ENCODE results near the gene ASXL2.

ASXL2 gene

DNA sequence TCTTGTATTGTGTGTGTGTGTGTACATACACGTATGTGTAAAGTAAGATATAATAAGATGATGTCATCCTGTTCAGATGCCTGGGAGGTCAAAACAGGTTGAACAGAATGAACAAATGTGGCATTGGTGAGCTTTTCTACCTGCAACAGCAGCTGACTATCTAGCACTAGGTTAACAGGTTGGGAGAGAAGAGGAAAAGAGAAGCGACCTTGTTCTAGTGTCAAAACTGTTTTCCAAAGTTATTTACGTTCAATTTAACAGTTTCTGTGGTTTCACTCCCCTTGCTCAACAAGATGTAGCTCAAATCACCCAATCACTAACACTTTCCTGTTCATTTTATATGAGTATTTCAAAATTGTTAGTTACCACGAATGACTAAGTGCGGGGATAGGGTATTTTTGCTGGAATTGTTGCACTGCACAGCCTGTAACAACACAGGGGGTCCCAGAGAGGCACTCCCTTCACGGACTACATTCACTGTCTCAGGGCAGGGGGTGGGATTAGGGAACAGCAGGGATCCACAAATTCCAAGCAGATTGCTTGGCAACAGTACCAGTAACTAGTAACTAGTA lies 137.4 kb downstream of the ASXL2 start:
- H3K36me3 ChIP-seq, result peaks cover 38% of the 10 kb centered on the region
- TF ChIP-seq, protein P1, sequence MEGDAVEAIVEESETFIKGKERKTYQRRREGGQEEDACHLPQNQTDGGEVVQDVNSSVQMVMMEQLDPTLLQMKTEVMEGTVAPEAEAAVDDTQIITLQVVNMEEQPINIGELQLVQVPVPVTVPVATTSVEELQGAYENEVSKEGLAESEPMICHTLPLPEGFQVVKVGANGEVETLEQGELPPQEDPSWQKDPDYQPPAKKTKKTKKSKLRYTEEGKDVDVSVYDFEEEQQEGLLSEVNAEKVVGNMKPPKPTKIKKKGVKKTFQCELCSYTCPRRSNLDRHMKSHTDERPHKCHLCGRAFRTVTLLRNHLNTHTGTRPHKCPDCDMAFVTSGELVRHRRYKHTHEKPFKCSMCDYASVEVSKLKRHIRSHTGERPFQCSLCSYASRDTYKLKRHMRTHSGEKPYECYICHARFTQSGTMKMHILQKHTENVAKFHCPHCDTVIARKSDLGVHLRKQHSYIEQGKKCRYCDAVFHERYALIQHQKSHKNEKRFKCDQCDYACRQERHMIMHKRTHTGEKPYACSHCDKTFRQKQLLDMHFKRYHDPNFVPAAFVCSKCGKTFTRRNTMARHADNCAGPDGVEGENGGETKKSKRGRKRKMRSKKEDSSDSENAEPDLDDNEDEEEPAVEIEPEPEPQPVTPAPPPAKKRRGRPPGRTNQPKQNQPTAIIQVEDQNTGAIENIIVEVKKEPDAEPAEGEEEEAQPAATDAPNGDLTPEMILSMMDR (IDR thresholded peaks at IDR 0.05; ENCODE audit: low read depth, low read length), result no peak
- H3K27ac ChIP-seq, result no peak overlapping the region
- no peak overlapping the region for H3K4me3 ChIP-seq (ENCODE audit: low read depth, low read length)
- no peaks in the 10 kb centered on the region for H3K9me3 ChIP-seq (ENCODE audit: severe bottlenecking)
- H3K27me3 ChIP-seq (ENCODE audit: insufficient read depth, low read depth, severe bottlenecking), result no peaks in the 10 kb centered on the region
- DNase-seq, result peak; percentile 30

DNA sequence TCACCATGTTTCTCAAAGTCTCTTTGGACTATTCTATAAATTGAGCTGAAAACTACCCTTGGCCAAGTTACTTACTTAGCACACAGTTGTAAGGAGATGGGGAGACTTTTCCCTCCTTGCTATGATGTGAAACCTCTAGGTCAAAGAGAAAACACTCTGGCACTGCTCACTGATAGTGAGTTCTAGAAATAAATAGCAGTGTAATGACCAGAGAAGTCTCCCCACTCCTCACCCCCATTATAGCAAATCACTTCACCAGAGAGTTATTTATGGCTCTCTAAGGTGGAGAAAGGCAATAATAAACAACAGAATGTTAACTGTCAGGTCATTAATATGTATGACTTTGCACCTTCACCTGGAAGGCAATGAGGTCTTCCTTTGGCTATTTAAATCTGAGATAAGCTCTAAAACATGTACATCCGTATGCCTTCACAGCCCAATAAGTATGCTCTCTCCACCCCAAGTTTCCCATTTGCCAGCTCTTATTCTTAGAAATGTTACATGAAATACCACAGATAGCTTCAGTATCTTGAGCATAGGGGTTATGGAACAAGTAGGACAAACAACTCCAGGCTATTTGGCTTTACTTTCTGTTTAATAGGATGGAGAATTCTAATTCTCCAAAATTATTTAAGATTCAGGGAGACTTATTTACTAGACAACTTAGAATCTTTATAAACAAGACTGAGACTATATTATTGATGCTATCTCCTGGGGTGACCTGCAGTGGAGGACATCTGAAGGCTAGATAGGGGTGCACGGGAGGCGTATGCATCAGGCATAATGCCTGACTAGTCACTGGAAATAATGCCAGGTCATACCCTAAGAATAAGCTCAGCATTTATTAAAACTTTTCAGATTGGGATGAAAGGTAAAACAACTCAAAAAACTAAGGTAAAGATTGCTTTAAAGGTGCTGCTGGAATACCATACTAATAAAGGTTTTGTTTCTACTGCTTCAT lies 139.6 kb downstream of the ASXL2 start:
- H3K9me3 ChIP-seq (ENCODE audit: severe bottlenecking), result no peaks in the 10 kb centered on the region
- H3K36me3 ChIP-seq, result peaks cover 24% of the 10 kb centered on the region
- H3K4me3 ChIP-seq (ENCODE audit: low read depth, low read length), result no peak overlapping the region
- TF ChIP-seq, protein P1 (IDR thresholded peaks at IDR 0.05; ENCODE audit: low read depth, low read length), result no peak
- H3K27ac ChIP-seq, result no peak overlapping the region
- no peak for DNase-seq
- H3K27me3 ChIP-seq (ENCODE audit: insufficient read depth, low read depth, severe bottlenecking), result no peaks in the 10 kb centered on the region

DNA sequence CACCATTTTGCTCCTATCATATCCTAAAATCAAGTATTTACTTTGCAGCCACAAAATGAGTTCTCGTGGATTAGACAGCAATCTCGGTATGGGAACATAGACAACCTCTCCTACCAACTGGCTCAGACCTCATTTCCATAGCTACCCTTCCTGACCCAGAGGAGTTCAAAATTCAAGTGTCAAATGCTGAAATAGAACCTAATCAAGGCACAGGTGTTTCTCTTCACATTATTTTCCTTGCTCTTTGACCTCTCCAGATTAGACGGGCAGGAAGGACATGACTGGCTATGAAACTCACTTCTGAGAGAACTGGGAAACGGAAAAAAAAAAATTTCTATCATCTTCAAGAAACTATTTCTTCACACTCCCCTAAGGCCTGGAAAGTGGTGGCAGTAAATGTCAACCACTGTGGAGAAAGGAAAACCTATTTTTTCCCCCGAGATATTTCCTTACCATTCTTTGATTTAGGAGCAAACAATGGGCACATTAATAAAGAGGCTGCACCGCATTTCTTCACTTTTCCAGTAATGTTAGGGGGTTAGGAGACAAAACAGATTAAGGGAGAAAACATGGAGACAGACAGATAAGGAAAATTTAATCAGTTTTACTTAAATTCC lies 141.3 kb downstream of the ASXL2 start:
- DNase-seq, result no peak
- H3K4me3 ChIP-seq (ENCODE audit: low read depth, low read length), result no peak overlapping the region
- H3K36me3 ChIP-seq, result peaks cover 7% of the 10 kb centered on the region
- no peaks in the 10 kb centered on the region for H3K27me3 ChIP-seq (ENCODE audit: insufficient read depth, low read depth, severe bottlenecking)
- H3K9me3 ChIP-seq (ENCODE audit: severe bottlenecking), result no peaks in the 10 kb centered on the region
- TF ChIP-seq, protein P1 (IDR thresholded peaks at IDR 0.05; ENCODE audit: low read depth, low read length), result no peak
- no peak overlapping the region for H3K27ac ChIP-seq

DNA sequence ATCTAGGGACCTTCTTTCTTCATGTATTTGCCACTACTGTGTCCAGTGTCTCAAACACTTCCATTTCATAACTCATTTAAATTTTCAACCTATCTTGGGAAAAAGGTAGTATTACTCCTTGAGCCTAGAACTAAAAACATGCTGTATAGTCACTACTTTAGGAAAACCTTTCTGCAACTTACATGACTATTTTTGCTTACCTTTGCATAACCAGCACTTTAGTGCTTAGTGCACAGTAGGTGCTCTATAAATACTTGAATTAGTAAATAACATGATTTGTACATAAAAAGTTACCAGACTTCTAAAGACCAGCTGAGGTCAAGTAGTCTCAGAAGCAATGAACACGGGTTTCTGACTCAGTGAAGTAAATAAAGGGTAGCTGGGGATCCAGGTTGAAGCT lies 142.5 kb downstream of the ASXL2 start:
- Histone ChIP-seq H3K36me3 (peaks cover 2% of the 10 kb centered on the region; the same call in 1 of the 2 replicates), H3K4me3 (ENCODE audit: low read depth, low read length) (no peak overlapping the region), H3K27ac (no peak overlapping the region), H3K27me3 (ENCODE audit: insufficient read depth, low read depth, severe bottlenecking) (no peaks in the 10 kb centered on the region), H3K9me3 (ENCODE audit: severe bottlenecking) (no peaks in the 10 kb centered on the region)
- TF ChIP-seq, protein P1 (IDR thresholded peaks at IDR 0.05; ENCODE audit: low read depth, low read length), result no peak
- no peak for DNase-seq

DNA sequence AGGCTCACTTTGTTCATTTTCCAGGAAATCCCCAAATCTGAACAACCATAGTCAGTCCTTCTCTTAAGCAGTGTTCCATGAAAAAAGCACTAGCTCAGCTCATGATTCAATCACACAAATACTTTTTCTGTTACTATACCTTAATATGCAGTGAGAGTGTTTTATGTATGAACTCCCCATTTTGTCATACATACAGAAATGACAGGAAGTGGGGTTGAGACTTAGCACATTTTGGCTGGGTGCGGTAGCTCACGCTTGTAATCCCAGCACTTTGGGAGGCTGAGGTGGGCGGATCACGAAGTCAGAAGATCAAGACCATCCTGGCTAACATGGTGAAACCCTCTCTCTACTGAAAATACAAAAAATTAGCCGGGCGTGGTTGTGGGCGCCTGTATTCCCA lies 149.7 kb downstream of the ASXL2 start:
- no peak for DNase-seq

More for the DNA sequence above, 149.7 kb downstream of the ASXL2 start:
- H3K27ac ChIP-seq, result no peak overlapping the region
- no peaks in the 10 kb centered on the region for H3K9me3 ChIP-seq (ENCODE audit: severe bottlenecking)
- H3K36me3 ChIP-seq, result no peaks in the 10 kb centered on the region
- TF ChIP-seq, protein P1 (IDR thresholded peaks at IDR 0.05; ENCODE audit: low read depth, low read length), result no peak
- H3K4me3 ChIP-seq (ENCODE audit: low read depth, low read length), result no peak overlapping the region
- H3K27me3 ChIP-seq (ENCODE audit: insufficient read depth, low read depth, severe bottlenecking), result no peaks in the 10 kb centered on the region

Measured in WERI-Rb-1 (cell line).